ENCODE data around the gene PAFAH1B1. TPM values are rescaled to one million over a fixed set of nuclear protein-coding genes. Genes with fewer than 3 reads are reported as not detected.

PAFAH1B1 gene
- total and polyA plus RNA-seq, 2 experiments from 2014 or later, result 69.9 to 71.7 TPM

DNA sequence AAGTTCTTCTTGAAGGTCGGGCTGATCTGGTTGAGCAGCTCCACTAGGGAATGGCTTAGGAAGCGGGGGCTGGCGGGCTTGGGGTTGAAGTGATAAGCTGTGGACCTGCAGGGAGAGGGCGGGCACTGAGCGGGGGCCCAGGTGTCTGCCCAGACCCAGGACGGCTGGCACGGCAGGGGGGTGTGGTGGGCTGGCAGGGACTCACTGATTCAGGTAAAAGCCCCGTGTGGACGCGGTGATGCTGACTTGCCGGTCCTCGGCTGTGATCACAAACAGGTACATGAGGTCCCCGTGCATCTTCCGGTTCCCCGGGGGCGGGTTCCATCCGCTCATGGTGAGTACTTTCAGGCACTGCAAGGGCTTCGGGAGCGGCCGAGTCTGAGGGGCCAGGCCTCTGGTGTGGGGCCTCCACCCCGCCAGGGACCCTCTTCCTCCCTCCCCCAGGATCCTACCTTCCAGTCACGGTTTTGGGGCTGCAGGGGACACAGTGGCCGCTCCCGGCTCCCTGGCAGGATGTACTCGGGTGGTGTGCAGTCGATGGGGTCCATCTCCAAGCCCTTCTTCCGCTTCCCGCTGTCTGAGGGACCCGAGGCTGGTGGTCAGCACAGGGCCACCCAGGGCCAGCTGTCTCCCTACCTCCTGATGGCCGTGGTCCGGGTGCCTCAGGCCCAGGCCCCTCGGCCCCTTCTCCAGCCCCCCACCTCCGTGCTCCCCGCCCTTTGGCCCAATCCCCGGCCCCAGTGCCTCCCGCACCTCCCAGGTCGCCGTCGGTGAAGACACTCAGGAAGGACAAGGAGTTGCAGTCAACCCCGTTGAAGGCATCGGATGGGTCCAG is 107.9 kb downstream of the PAFAH1B1 start:
- Histone ChIP-seq H4K20me1 (replicated peaks; ENCODE audit: insufficient read depth) (peaks cover 4% of the 10 kb centered on the region), H3K79me2 (replicated peaks; ENCODE audit: insufficient read depth) (peaks cover 12% of the 10 kb centered on the region), H3K4me3 (no peak overlapping the region), H3K4me1 (ENCODE audit: insufficient read depth) (no peaks in the 10 kb centered on the region), H3K27ac (ENCODE audit: low read depth) (no peak overlapping the region), H3F3A (replicated peaks; ENCODE audit: low read depth) (no peaks in the 10 kb centered on the region), H2AFZ (no peak overlapping the region), H3K36me3 (ENCODE audit: insufficient read depth) (no peaks in the 10 kb centered on the region), H3K27me3 (ENCODE audit: insufficient read depth) (no peaks in the 10 kb centered on the region), H3K9me2 (ENCODE audit: insufficient read depth) (no peaks in the 10 kb centered on the region), H3K4me2 (no peak overlapping the region)
- DNase-seq (ENCODE audit: low spot score) (no peak), ATAC-seq (no peak)
- Mint-ChIP-seq H3K4me3 (no peak overlapping the region), H3K36me3 (ENCODE audit: low read depth) (peaks cover 48% of the 10 kb centered on the region; the same call in 2 of the 3 replicates), H3K27me3 (ENCODE audit: insufficient read depth, low read depth, poor library complexity) (peaks cover 6% of the 10 kb centered on the region), H3K9me3 (no peaks in the 10 kb centered on the region), H3K4me1 (peaks cover 15% of the 10 kb centered on the region), H3K27ac (no peak overlapping the region)
- TF ChIP-seq EZH2 (IDR thresholded peaks at IDR 0.05; ENCODE audit: low read depth, unreplicated experiment) (no peak), JUNB (IDR thresholded peaks at IDR 0.05; ENCODE audit: unreplicated experiment) (no peak), STAT1 (IDR thresholded peaks at IDR 0.05; ENCODE audit: unreplicated experiment) (no peak), POLR2AphosphoS5 (IDR thresholded peaks at IDR 0.05; ENCODE audit: low read depth) (no peak)

DNA sequence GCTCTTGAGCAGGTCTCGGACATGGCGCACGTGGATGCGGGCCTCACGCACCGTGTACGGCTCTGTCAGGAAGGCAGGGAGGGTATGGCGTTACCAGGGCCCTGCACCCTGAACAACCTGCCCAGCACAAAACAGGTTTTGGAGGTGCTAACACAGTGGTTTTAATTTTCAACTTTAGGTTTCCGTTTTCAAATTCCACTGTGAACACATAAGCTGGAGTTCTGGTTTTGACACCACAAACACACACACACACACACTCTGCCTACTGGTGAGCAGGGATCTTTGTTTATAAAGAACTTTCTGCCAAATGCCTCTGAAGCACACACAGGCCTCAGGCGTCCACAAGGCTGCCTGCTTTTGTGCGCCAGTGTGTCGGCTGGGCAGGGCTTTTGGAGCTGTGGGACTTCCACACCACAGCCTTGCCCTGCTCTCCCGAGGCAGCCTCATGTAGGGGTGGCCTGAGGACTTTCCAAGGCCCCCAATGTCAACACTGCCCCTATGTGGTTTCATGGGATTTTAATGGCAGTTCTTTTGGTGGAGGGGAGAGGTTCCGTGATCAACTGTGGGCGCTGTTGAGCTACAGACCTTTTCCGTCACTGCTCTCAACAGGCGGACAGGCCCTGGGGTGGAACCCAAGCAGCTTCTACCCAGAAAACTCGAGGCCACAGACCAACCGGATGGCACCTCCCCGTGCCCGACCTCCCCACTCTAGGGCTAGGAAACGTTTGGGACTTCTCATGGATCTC is 108.7 kb downstream of the PAFAH1B1 start:
- H3K4me3 Mint-ChIP-seq, result no peak overlapping the region
- peaks cover 5% of the 10 kb centered on the region for H3K27me3 Mint-ChIP-seq (ENCODE audit: insufficient read depth, low read depth, poor library complexity)
- Histone ChIP-seq H3K27ac (ENCODE audit: low read depth) (no peak overlapping the region), H3K4me3 (no peak overlapping the region), H3K9me2 (ENCODE audit: insufficient read depth) (no peaks in the 10 kb centered on the region), H4K20me1 (replicated peaks; ENCODE audit: insufficient read depth) (peaks cover 3% of the 10 kb centered on the region), H3K36me3 (ENCODE audit: insufficient read depth) (no peaks in the 10 kb centered on the region), H3K4me1 (ENCODE audit: insufficient read depth) (no peaks in the 10 kb centered on the region; the same call in 1 of the 2 replicates), H3K27me3 (ENCODE audit: insufficient read depth) (no peaks in the 10 kb centered on the region), H3K4me2 (no peak overlapping the region), H2AFZ (no peak overlapping the region), H3F3A (replicated peaks; ENCODE audit: low read depth) (no peaks in the 10 kb centered on the region), H3K79me2 (replicated peaks; ENCODE audit: insufficient read depth) (peaks cover 20% of the 10 kb centered on the region)
- no peaks in the 10 kb centered on the region for H3K9me3 Mint-ChIP-seq
- peaks cover 44% of the 10 kb centered on the region; the same call in 2 of the 3 replicates for H3K36me3 Mint-ChIP-seq (ENCODE audit: low read depth)
- peaks cover 19% of the 10 kb centered on the region for H3K4me1 Mint-ChIP-seq
- peak; percentile 7 for ATAC-seq
- no peak overlapping the region; the same call in 1 of the 2 replicates for H3K27ac Mint-ChIP-seq
- DNase-seq (ENCODE audit: low spot score), result peak; percentile 50
- TF ChIP-seq, protein P1, sequence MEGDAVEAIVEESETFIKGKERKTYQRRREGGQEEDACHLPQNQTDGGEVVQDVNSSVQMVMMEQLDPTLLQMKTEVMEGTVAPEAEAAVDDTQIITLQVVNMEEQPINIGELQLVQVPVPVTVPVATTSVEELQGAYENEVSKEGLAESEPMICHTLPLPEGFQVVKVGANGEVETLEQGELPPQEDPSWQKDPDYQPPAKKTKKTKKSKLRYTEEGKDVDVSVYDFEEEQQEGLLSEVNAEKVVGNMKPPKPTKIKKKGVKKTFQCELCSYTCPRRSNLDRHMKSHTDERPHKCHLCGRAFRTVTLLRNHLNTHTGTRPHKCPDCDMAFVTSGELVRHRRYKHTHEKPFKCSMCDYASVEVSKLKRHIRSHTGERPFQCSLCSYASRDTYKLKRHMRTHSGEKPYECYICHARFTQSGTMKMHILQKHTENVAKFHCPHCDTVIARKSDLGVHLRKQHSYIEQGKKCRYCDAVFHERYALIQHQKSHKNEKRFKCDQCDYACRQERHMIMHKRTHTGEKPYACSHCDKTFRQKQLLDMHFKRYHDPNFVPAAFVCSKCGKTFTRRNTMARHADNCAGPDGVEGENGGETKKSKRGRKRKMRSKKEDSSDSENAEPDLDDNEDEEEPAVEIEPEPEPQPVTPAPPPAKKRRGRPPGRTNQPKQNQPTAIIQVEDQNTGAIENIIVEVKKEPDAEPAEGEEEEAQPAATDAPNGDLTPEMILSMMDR (conservative IDR thresholded peaks at IDR 0.05; ENCODE audit: low read depth in 2 of 2), result peak; percentile 35 to 71
- TF ChIP-seq POLR2AphosphoS5 (IDR thresholded peaks at IDR 0.05; ENCODE audit: low read depth), result no peak
- TF ChIP-seq, protein P2, sequence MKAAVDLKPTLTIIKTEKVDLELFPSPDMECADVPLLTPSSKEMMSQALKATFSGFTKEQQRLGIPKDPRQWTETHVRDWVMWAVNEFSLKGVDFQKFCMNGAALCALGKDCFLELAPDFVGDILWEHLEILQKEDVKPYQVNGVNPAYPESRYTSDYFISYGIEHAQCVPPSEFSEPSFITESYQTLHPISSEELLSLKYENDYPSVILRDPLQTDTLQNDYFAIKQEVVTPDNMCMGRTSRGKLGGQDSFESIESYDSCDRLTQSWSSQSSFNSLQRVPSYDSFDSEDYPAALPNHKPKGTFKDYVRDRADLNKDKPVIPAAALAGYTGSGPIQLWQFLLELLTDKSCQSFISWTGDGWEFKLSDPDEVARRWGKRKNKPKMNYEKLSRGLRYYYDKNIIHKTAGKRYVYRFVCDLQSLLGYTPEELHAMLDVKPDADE (IDR thresholded peaks at IDR 0.05), result no peak
- TF ChIP-seq, protein P3, sequence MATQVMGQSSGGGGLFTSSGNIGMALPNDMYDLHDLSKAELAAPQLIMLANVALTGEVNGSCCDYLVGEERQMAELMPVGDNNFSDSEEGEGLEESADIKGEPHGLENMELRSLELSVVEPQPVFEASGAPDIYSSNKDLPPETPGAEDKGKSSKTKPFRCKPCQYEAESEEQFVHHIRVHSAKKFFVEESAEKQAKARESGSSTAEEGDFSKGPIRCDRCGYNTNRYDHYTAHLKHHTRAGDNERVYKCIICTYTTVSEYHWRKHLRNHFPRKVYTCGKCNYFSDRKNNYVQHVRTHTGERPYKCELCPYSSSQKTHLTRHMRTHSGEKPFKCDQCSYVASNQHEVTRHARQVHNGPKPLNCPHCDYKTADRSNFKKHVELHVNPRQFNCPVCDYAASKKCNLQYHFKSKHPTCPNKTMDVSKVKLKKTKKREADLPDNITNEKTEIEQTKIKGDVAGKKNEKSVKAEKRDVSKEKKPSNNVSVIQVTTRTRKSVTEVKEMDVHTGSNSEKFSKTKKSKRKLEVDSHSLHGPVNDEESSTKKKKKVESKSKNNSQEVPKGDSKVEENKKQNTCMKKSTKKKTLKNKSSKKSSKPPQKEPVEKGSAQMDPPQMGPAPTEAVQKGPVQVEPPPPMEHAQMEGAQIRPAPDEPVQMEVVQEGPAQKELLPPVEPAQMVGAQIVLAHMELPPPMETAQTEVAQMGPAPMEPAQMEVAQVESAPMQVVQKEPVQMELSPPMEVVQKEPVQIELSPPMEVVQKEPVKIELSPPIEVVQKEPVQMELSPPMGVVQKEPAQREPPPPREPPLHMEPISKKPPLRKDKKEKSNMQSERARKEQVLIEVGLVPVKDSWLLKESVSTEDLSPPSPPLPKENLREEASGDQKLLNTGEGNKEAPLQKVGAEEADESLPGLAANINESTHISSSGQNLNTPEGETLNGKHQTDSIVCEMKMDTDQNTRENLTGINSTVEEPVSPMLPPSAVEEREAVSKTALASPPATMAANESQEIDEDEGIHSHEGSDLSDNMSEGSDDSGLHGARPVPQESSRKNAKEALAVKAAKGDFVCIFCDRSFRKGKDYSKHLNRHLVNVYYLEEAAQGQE (IDR thresholded peaks at IDR 0.05; ENCODE audit: unreplicated experiment), result no peak

All from GM23338 (cell line).